ENCODE data around the gene LRSAM1.

DNA sequence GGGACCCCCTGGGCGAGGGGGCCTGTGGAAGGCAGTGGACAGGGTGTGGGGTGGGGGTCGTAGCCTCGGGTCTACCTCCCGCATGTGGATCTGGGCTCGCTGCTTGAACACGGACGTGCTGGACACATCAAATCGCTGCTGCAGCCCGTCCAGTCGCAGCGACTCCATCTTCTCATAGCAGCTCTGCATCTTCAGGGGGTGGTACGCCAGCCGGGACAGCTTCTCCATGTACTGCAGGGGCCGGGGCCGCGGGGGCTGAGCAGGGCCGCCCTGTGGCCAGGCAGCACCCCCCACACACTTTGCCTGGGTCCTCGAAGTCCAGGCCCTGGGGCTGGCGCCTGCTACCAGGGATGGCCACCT is 57.6 kb downstream of the LRSAM1 start:
- TF ChIP-seq, protein P1, sequence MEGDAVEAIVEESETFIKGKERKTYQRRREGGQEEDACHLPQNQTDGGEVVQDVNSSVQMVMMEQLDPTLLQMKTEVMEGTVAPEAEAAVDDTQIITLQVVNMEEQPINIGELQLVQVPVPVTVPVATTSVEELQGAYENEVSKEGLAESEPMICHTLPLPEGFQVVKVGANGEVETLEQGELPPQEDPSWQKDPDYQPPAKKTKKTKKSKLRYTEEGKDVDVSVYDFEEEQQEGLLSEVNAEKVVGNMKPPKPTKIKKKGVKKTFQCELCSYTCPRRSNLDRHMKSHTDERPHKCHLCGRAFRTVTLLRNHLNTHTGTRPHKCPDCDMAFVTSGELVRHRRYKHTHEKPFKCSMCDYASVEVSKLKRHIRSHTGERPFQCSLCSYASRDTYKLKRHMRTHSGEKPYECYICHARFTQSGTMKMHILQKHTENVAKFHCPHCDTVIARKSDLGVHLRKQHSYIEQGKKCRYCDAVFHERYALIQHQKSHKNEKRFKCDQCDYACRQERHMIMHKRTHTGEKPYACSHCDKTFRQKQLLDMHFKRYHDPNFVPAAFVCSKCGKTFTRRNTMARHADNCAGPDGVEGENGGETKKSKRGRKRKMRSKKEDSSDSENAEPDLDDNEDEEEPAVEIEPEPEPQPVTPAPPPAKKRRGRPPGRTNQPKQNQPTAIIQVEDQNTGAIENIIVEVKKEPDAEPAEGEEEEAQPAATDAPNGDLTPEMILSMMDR (optimal IDR thresholded peaks at IDR 0.05 in 1 of 3, IDR thresholded peaks at IDR 0.05 in 1 of 3, conservative IDR thresholded peaks at IDR 0.05 in 1 of 3; ENCODE audit: extremely low read depth in 1 of 3, insufficient read depth in 2 of 3, low read length in 3 of 3): no peak
- TF ChIP-seq EZH2 (IDR thresholded peaks at IDR 0.05; ENCODE audit: low read length): no peak
